GM18907 (cell line): ENCODE measurements around the gene DDHD1.
"Not testable (repeated sequence)": the region's sequence is repeated elsewhere in the genome, so short reads cannot be mapped to it uniquely, and the experiment has no call there.

ENCODE experiments used
- ATAC-seq: cut with Tn5 transposase; IDR thresholded peaks from one replicate; pipeline ENCODE4 v1.9.1; 2021; ENCODE audit warnings: mild to moderate bottlenecking, moderate library complexity; ENCODE audit not compliant: unreplicated experiment

Gene DDHD1

GRCh38 chr14:53152184-53152886, 788 bp downstream of the DDHD1 start:
- ATAC-seq, result peak; percentile 26

GRCh38 chr14:53151523-53152183, 1.5 kb downstream of the DDHD1 start:
- peak; percentile 0 for ATAC-seq

- no peak for ATAC-seq
Measured at GRCh38 chr14:53149668-53150316, 3.3 kb downstream of the DDHD1 start.

- ATAC-seq, result no peak
Measured at GRCh38 chr14:53148671-53149070, 4.5 kb downstream of the DDHD1 start.

- ATAC-seq, result no peak
Measured at GRCh38 chr14:53147893-53148292, 5.2 kb downstream of the DDHD1 start.

- peak; percentile 47 for ATAC-seq
Measured at GRCh38 chr14:53147208-53147607, 5.9 kb downstream of the DDHD1 start.

- no peak for ATAC-seq
Measured at GRCh38 chr14:53146739-53147138, 6.4 kb downstream of the DDHD1 start.

- peak; percentile 74 for ATAC-seq
Measured at GRCh38 chr14:53144244-53144643, 8.9 kb downstream of the DDHD1 start.

- ATAC-seq, result no peak
Measured at GRCh38 chr14:53140585-53140984, 12.5 kb downstream of the DDHD1 start.

GRCh38 chr14:53137568-53138203, 15.4 kb downstream of the DDHD1 start:
- ATAC-seq, result no peak

GRCh38 chr14:53130491-53130890, 22.6 kb downstream of the DDHD1 start:
- ATAC-seq, result not testable (repeated sequence)

- ATAC-seq, result no peak
Measured at GRCh38 chr14:53128303-53129028, 24.7 kb downstream of the DDHD1 start.

GRCh38 chr14:53127832-53128231, 25.3 kb downstream of the DDHD1 start:
- no peak for ATAC-seq

- no peak for ATAC-seq
Measured at GRCh38 chr14:53127151-53127550, 26.0 kb downstream of the DDHD1 start.

GRCh38 chr14:53126731-53127130, 26.4 kb downstream of the DDHD1 start:
- ATAC-seq, result no peak

- no peak for ATAC-seq
Measured at GRCh38 chr14:53124786-53125185, 28.3 kb downstream of the DDHD1 start.

GRCh38 chr14:53121419-53121818, 31.7 kb downstream of the DDHD1 start:
- not testable (repeated sequence) for ATAC-seq

- ATAC-seq, result not testable (repeated sequence)
Measured at GRCh38 chr14:53117479-53117878, 35.6 kb downstream of the DDHD1 start.

- no peak for ATAC-seq
Measured at GRCh38 chr14:53113989-53114388, 39.1 kb downstream of the DDHD1 start.

GRCh38 chr14:53110096-53110495, 43.0 kb downstream of the DDHD1 start:
- no peak for ATAC-seq
